Stimulated activated CD4-positive, alpha-beta T cell treated with anti-CD3 and anti-CD28 coated beads, TNF-alpha, amount 100 ng/mL, for 24 hours (primary cell): ENCODE data around the gene KLHL13.
"Not testable (repeated sequence)": the region's sequence is repeated elsewhere in the genome, so short reads cannot be mapped to it uniquely, and the experiment has no call there.

Experiments used
- DNase-seq, 3 experiments: peaks; one replicate each; pipeline ENCODE4 v3.0.0-alpha.2; 2020; ENCODE audit warnings: low read depth in 3 of 3

The KLHL13 gene

GRCh38 chrX:118116713-118117550, at the start of gene KLHL13:
KLHL13 (minus strand) TSS chrX:118116810; CDS start chrX:118028473, 88,337 bp downstream.
- DNase-seq, result peak in 1 of 3 experiments; percentile 0

- DNase-seq, result no peak
These were observed 47.5 kb upstream of the KLHL13 start for GRCh38 chrX:118164138-118164537.

GRCh38 chrX:118156953-118157608, 40.5 kb upstream of the KLHL13 start:
- no peak for DNase-seq

- no peak for DNase-seq
These were observed 39.8 kb upstream of the KLHL13 start for GRCh38 chrX:118156254-118156952.

- DNase-seq, result no peak
These were observed 36.7 kb upstream of the KLHL13 start for GRCh38 chrX:118153270-118153669.

- DNase-seq, result no peak
These were observed 36.1 kb upstream of the KLHL13 start for GRCh38 chrX:118152721-118153120.

GRCh38 chrX:118148737-118149136, 32.1 kb upstream of the KLHL13 start:
- DNase-seq, result no peak

GRCh38 chrX:118147771-118148170, 31.2 kb upstream of the KLHL13 start:
- DNase-seq, result not testable (repeated sequence)

GRCh38 chrX:118143578-118143977, 27.0 kb upstream of the KLHL13 start:
- no peak for DNase-seq

GRCh38 chrX:118131336-118131735, 14.7 kb upstream of the KLHL13 start:
- no peak for DNase-seq

GRCh38 chrX:118129681-118130080, 13.1 kb upstream of the KLHL13 start:
- DNase-seq, result no peak

- DNase-seq, result no peak
These were observed 12.1 kb upstream of the KLHL13 start for GRCh38 chrX:118128724-118129123.

GRCh38 chrX:118126286-118126685, 9.7 kb upstream of the KLHL13 start:
- DNase-seq, result no peak

- not testable (repeated sequence) for DNase-seq
These were observed 7.6 kb upstream of the KLHL13 start for GRCh38 chrX:118124243-118124642.

- DNase-seq, result no peak
These were observed 1.1 kb upstream of the KLHL13 start for GRCh38 chrX:118117741-118118140.

GRCh38 chrX:118115953-118116712, 477 bp downstream of the KLHL13 start:
- peak in 1 of 3 experiments; percentile 1 for DNase-seq

- no peak for DNase-seq
These were observed 1.6 kb downstream of the KLHL13 start for GRCh38 chrX:118114971-118115370.

GRCh38 chrX:118109065-118109464, 7.5 kb downstream of the KLHL13 start:
- no peak for DNase-seq

GRCh38 chrX:118108304-118108703, 8.3 kb downstream of the KLHL13 start:
- no peak for DNase-seq

GRCh38 chrX:118100091-118100490, 16.5 kb downstream of the KLHL13 start:
- DNase-seq, result no peak

- DNase-seq, result no peak
These were observed 28.5 kb downstream of the KLHL13 start for GRCh38 chrX:118088084-118088483.

GRCh38 chrX:118074196-118074595, 42.4 kb downstream of the KLHL13 start:
- no peak for DNase-seq
